Mesothelial cell of epicardium (in vitro differentiated cells): ENCODE results near the gene LINC00632. TPM values are rescaled to one million over a fixed set of nuclear protein-coding genes. Genes with fewer than 3 reads are reported as not detected.

ENCODE experiments used
- DNase-seq, 2 experiments: peaks; one replicate each; pipeline ENCODE4 v3.0.0; 2021; ENCODE audit warnings: low spot score in 2 of 2; ENCODE audit not compliant: unreplicated experiment in 2 of 2
- H3K27ac Mint-ChIP-seq: 2 replicates; pipeline ENCODE4 v1.8.0; 2021; ENCODE audit warnings: mixed read lengths
- H3K27me3 Mint-ChIP-seq: 2 replicates; pipeline ENCODE4 v1.8.0; 2021; ENCODE audit warnings: low read depth, mixed read lengths
- H3K36me3 Mint-ChIP-seq: 2 replicates; pipeline ENCODE4 v1.8.0; 2021; ENCODE audit warnings: mixed read lengths
- H3K4me1 Mint-ChIP-seq: 2 replicates; pipeline ENCODE4 v1.8.0; 2021; ENCODE audit warnings: mixed read lengths
- H3K4me3 Mint-ChIP-seq: 2 replicates; pipeline ENCODE4 v1.8.0; 2021; ENCODE audit warnings: mild to moderate bottlenecking, moderate library complexity, mixed read lengths
- H3K9me3 Mint-ChIP-seq: 2 replicates; pipeline ENCODE4 v1.8.0; 2021; ENCODE audit warnings: mixed read lengths
- CTCF ChIP-seq: fragments of 200-600 bp; sonication (generic); IDR thresholded peaks from one replicate; pipeline ENCODE4 v1.5.0; 2021; ENCODE audit warnings: antibody characterized with exemption; ENCODE audit not compliant: unreplicated experiment
- total RNA-seq: library from RNA; stranded (reverse); gene quantifications from 3 replicates; pipeline ENCODE4 v1.2.1, GENCODE V29; 2021

The LINC00632 gene
- total RNA-seq, 1 donor from 2014 or later = 283 TPM

- Mint-ChIP-seq H3K27ac (no peak overlapping the region), H3K4me1 (no peaks in the 10 kb centered on the region), H3K4me3 (no peak overlapping the region), H3K9me3 (peaks cover 38% of the 10 kb centered on the region), H3K36me3 (no peaks in the 10 kb centered on the region), H3K27me3 (no peaks in the 10 kb centered on the region)
- no peak for DNase-seq
- no peak for TF ChIP-seq CTCF
Observed at GRCh38 chrX:140794642-140795041, 85.1 kb downstream of the LINC00632 start.

- H3K36me3 Mint-ChIP-seq = no peaks in the 10 kb centered on the region
- no peak for DNase-seq
- H3K9me3 Mint-ChIP-seq = peaks cover 52% of the 10 kb centered on the region
- no peaks in the 10 kb centered on the region for H3K27me3 Mint-ChIP-seq
- TF ChIP-seq CTCF = no peak
- H3K27ac Mint-ChIP-seq = no peak overlapping the region
- H3K4me3 Mint-ChIP-seq = no peak overlapping the region
- H3K4me1 Mint-ChIP-seq = no peaks in the 10 kb centered on the region
Observed at GRCh38 chrX:140799216-140799615, 89.7 kb downstream of the LINC00632 start.

GRCh38 chrX:140804292-140804691 is 94.7 kb downstream of the LINC00632 start:
- Mint-ChIP-seq H3K27me3 (no peaks in the 10 kb centered on the region), H3K27ac (no peak overlapping the region), H3K4me1 (no peaks in the 10 kb centered on the region), H3K36me3 (no peaks in the 10 kb centered on the region), H3K9me3 (peaks cover 54% of the 10 kb centered on the region), H3K4me3 (no peak overlapping the region)
- TF ChIP-seq CTCF = no peak
- no peak for DNase-seq

GRCh38 chrX:140815868-140816267 is 106.3 kb downstream of the LINC00632 start:
- peaks cover 36% of the 10 kb centered on the region for H3K9me3 Mint-ChIP-seq
- DNase-seq = peak; percentile 27 to 45
- peaks cover 8% of the 10 kb centered on the region for H3K4me1 Mint-ChIP-seq
- no peaks in the 10 kb centered on the region for H3K27me3 Mint-ChIP-seq
- H3K4me3 Mint-ChIP-seq = no peak overlapping the region
- peak overlapping the region; percentile 59 for H3K27ac Mint-ChIP-seq
- H3K36me3 Mint-ChIP-seq = no peaks in the 10 kb centered on the region
- TF ChIP-seq CTCF = no peak

- no peak for DNase-seq
- Mint-ChIP-seq H3K4me3 (no peak overlapping the region), H3K9me3 (peaks cover 27% of the 10 kb centered on the region), H3K36me3 (no peaks in the 10 kb centered on the region), H3K27me3 (no peaks in the 10 kb centered on the region), H3K27ac (no peak overlapping the region), H3K4me1 (peaks cover 11% of the 10 kb centered on the region)
- TF ChIP-seq CTCF = peak; percentile 73
Observed at GRCh38 chrX:140817943-140818342, 108.4 kb downstream of the LINC00632 start.

- no peaks in the 10 kb centered on the region for H3K36me3 Mint-ChIP-seq
- H3K27me3 Mint-ChIP-seq = no peaks in the 10 kb centered on the region
- no peak for TF ChIP-seq CTCF
- H3K4me3 Mint-ChIP-seq = no peak overlapping the region
- H3K9me3 Mint-ChIP-seq = peaks cover 14% of the 10 kb centered on the region
- DNase-seq = no peak
- no peak overlapping the region for H3K27ac Mint-ChIP-seq
- peaks cover 4% of the 10 kb centered on the region for H3K4me1 Mint-ChIP-seq
Observed at GRCh38 chrX:140821280-140821679, 111.7 kb downstream of the LINC00632 start.
